RPMI7951 (cell line): ENCODE results near the gene PPM1N. TPM values are rescaled to one million over a fixed set of nuclear protein-coding genes. Genes with fewer than 3 reads are reported as not detected.

ENCODE experiments used
- DNase-seq: peaks from one replicate; pipeline ENCODE4 v3.0.0-alpha.2; 2012; ENCODE audit warnings: low read depth
- total RNA-seq: library from RNA; depleted of rRNA; stranded (reverse); fragments of >200 nt; shearing (Covaris generic); gene quantifications from 2 replicates; pipeline ENCODE4 v1.2.3, GENCODE V29; 2014; rRNA removed

PPM1N gene, protein sequence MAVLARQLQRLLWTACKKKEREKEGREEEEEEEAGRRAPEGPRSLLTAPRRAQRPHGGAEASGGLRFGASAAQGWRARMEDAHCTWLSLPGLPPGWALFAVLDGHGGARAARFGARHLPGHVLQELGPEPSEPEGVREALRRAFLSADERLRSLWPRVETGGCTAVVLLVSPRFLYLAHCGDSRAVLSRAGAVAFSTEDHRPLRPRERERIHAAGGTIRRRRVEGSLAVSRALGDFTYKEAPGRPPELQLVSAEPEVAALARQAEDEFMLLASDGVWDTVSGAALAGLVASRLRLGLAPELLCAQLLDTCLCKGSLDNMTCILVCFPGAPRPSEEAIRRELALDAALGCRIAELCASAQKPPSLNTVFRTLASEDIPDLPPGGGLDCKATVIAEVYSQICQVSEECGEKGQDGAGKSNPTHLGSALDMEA
- 1.8 and 2.3 TPM in 2 replicates for total RNA-seq

DNA sequence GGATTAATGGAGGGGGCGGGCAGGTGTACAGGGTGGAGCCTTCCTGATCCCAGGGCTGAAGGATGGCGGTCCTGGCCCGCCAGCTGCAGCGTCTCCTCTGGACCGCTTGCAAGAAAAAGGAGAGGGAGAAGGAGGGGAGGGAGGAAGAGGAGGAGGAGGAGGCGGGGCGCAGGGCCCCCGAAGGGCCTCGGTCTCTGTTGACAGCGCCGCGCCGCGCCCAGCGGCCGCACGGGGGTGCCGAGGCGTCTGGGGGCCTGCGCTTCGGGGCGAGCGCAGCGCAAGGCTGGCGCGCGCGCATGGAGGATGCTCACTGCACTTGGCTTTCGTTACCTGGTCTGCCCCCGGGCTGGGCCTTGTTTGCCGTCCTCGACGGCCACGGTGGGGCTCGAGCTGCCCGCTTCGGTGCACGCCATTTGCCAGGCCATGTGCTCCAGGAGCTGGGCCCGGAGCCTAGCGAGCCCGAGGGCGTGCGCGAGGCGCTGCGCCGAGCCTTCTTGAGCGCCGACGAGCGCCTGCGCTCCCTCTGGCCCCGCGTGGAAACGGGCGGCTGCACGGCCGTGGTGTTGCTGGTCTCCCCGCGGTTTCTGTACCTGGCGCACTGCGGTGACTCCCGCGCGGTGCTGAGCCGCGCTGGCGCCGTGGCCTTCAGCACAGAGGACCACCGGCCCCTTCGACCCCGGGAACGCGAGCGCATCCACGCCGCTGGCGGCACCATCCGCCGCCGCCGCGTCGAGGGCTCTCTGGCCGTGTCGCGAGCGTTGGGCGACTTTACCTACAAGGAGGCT lies at the start of gene PPM1N:
Gene PPM1N, plus strand, starts transcription at position 33 of the 785 bp plus-strand sequence. Its CDS starts 30 bp downstream, at position 63.
- DNase-seq = peak; percentile 29

DNA sequence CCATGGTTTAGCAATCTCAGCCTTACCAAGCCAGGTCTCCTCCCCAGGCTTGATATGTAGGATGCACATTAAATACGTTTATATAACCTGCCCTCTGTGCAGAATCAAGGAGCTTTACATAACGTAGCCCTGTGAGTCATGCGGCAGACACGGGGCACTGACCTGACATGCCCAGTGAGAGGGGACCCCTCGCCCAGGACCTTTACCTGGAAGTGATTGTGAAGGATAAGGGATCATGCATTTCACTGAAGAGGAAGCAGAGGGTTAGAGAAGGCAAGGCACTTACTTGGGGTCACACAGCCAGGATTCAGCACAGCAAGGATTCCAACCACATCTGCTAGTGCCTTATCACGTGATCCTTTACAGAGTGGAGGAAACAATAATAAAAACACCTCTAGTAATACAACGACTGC lies 49.4 kb upstream of the PPM1N start:
- DNase-seq = no peak

DNA sequence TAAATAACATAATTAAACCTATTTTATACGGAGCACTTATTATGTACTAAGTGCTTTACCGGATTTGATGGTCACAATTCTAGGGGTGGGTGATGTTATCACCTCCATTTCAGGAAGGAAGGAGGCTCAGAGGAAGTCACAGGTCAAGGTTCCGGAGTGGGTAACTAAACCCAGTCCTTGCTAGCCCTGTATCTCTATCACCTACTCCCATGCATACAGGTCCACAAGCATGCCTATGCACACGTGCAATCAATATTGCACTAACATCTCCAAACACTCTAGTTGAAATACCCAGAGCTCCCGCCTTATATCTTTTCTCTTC lies 48.3 kb upstream of the PPM1N start:
- DNase-seq = no peak

DNA sequence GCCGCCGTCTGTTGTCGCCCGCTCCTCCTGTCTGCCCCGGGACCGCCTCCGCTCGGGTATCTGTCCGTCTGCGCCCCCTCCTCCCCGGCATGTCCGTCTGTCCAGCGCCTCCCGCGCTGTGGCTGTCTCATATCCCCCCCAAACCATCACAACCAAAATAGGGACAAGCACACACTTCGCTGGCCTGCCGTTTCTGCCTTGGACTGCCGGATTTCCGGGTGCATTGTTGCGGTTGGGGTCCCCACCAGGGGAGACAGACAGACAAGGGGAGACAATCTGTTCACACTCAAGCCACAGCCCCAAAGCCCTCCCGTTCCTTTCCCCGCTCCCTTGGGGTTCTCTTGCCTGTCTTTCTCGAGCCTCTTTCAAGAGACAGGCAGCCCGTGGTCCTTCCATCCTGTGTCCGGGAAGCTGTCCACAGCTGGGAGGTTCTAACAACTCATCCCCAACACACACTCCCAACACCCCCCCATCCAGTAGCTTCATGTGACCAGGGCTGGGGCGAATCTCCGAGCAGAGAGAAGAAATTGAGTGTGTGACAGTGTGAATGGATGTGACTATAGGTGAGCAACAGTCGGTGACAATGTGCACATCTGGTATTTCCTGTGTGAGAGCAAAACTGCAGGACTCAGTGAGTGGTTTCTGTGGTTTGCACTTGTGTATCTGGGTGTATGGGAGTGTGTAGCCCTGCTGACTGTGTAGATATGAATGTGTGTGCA lies 47.0 kb upstream of the PPM1N start:
- DNase-seq = peak; percentile 71

DNA sequence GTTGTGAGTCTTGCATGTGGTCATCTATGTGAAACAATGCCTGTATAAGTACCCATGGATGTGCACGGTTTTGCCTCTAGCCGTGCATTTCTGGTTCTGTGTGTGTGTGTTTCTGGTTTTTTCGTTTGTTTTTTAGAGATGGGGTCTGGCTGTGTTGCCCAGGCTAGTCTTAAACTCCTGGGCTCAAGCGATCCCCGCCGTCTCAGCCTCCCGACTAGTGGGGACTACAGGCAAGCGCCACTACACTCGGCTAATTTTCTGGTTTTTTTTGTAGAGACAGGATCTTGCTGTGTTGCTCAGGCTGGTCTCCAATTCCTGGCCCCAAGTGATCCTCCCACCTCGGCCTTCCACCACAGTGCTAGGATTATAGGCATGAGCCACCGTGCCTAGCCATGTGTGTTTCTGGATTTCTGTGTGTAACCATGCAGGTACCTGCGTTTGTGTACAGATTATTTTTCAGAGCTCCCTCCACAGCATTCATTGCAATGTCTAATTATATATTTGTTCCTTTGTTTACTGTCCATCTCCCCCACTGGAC lies 46.3 kb upstream of the PPM1N start:
- DNase-seq = no peak

DNA sequence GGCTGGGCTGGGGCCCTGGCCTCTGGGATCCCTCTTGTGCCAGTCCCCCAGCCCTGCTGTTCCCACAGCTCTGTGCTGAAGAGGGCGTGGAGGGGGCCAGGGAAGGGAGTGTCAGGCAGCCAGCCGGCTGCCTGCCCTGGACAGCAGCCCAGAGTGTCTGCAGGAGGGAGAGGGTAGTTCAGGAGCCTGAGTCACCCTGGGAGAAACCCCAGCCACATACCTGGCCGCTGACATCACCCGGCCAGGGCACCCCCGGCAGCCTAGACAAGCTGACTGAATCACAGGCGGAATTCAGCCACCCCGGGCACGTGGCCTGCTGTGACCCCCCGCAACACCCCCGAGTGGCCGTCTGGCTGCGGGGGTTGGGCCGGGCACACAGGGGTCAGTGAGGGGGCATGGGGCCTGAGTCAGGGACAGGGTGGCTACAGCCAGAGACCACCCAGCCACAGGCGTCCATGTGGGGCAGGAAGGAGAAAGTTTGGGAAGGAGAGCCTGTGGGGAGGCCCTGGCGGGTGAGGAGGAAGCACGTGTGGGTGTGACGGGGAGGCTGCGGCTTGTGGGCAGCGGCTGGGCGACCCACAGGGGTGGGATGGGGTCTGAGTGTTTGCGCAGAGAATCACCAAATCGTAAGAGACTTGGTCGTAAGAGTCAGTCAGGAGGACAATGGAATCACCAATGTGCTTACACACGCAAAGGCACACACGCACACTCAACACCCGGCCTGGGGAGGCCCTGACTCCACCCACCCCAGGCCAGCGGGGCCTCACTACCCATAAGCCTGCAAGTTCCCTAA lies 42.3 kb upstream of the PPM1N start:
- peak; percentile 99 for DNase-seq

DNA sequence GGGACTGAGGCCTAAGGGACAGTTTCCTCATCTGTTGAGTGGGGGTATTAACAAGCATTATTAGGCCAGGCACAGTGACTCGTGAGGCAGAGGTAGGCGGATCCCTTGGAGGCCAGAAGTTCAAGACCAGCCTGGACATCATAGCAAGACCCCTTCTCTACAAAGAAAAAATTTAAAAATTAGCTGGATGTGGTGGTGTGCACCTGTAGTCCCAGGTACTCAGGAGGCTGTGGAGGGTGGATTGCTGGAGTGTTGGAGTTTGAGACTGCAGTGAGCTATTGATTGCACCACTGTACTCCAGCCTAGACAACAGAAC lies 41.8 kb upstream of the PPM1N start:
- no peak for DNase-seq

DNA sequence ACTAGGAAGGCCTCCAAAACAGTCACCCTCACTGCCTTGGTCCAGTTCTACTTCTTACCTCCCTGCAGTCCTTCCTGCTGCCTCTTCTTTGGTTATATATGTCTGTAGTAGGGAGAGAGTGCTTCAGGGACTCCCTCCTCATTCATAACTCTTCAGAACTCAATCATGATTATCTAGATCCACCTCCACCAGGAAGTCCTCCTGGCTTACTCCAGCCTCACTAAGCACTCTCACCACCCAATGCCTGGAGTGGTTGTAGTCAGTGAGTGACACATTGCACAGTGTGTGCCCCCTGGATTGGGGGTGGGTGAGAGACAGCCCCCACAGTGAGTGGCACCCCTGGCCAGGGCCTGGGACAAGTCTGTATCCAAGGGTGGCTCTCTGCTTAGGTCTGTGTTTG lies 40.5 kb upstream of the PPM1N start:
- no peak for DNase-seq

DNA sequence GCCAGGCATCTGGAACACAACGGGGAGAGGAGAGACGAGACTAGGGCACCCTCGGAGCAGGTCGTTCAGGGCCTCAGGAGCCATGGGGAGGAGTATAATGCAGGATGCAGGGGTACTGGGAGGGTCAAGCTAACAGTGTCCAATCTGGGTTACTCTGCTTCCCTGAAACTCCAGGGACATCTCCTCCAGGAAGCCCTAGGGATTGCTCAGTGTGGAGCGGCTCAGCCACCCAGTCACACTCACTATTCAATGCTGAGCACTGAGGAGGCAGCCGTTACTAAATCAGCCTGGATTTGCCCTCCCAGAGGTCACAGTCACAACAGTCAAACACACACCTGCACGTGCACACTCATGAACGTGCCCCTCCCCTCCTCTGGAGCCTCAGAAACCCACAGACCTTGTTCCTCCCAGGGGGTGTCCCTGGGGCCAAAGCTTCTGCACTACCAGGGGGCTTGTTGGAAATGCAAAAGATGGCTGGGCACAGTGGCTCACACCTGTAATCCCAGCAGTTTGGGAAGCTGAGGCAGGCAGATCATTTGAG lies 37.4 kb upstream of the PPM1N start:
- DNase-seq = no peak

DNA sequence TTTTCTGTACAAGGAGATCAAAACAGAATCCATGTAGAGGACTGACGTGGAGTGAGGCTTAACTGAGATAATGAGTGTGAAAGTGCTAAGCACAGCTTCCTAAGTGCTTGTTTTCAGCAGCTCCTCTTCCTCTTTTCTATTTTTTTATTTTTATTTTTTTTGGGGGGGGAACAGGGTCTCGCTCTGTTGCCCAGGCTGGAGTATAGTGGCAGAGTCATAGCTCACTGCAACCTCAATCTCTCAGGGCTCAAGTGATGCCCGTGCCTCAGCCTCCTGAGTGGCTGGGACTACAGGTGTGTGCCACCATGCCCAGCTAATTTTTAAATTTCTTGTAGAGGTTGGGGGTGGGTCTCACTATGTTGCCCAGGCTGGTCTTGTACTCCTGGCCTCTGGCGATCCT lies 36.1 kb upstream of the PPM1N start:
- no peak for DNase-seq

DNA sequence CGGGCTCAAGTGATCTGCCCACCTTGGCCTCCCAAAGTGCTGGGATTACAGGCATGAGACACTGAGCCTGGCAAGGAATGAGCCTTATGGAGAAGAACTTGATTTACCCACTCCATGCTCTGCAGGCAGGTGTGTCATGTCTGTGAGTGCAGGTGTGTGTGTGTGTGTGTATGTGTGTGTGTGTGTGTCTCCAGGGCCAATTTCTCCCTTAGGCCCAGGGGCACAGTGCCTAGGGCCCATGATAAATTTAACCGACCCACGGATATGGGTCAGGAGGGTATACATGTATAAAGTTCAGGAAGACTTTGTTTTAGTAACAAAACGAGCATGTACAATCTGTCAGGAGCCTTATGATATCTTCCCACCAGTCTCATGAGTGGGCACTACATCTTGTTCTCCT lies 35.0 kb upstream of the PPM1N start:
- DNase-seq = no peak

DNA sequence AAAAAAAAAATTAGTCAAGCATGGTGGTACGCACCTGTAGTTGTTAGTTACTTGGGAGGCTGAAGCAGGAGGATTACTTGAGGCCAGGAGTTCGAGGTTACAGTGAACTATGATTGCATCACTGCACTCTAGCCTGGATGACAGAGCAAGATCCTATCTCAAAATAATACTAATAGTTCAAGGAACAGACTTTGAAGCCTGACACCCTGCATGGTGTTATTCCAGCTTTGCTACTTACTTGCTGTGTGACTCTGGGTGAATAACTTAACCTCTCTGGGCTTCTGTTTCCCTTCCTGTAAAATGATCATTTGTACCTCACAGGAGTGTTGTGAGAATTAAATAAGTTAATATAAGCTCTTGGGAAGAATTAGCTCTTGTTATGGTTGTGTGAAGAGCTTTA lies 34.0 kb upstream of the PPM1N start:
- DNase-seq = no peak

DNA sequence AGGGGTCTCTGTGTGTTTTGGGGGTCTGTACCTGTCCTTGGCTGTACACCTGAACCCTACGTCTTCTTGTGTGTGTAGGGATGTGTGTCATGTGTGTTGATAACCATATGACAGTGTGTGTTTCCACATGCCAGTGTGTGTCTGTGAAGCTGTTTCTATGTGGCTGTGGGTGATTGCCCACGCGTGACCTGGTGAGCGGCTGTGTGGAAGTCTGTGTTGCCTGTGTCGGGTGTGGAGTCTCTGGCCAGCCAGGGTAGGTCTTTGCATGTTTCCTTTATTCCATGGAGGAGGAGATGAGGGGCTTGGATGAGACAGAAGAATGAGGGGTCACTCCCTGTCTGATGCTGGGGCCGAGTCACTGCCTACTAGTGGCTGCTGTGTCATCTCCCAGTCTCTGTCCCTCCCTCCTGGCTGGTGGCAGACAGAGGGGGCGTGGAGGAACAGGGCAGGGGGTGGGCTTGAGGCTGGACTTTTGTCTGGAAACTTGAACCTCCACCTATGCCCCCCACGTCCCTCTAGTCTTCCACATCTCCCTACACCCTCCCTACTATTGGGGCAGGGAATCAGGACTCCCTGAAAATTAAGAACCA lies 33.3 kb upstream of the PPM1N start:
- DNase-seq = no peak

DNA sequence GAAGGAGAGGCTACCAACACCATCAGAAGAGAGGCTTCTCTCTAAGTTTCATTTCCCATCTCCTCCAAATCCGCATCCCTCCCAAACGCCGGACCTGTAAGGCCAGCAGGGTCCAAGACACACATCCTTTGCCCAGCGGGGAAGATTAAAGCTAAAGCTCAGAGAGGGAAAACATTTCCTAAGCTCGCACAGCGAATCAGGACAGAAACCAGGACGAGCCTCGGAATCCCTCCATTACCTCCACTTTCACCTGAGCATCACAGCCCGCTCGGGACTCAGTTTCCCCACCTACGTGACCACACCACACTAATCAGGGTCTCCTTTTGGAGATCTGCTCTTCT lies 31.2 kb upstream of the PPM1N start:
- DNase-seq = no peak

DNA sequence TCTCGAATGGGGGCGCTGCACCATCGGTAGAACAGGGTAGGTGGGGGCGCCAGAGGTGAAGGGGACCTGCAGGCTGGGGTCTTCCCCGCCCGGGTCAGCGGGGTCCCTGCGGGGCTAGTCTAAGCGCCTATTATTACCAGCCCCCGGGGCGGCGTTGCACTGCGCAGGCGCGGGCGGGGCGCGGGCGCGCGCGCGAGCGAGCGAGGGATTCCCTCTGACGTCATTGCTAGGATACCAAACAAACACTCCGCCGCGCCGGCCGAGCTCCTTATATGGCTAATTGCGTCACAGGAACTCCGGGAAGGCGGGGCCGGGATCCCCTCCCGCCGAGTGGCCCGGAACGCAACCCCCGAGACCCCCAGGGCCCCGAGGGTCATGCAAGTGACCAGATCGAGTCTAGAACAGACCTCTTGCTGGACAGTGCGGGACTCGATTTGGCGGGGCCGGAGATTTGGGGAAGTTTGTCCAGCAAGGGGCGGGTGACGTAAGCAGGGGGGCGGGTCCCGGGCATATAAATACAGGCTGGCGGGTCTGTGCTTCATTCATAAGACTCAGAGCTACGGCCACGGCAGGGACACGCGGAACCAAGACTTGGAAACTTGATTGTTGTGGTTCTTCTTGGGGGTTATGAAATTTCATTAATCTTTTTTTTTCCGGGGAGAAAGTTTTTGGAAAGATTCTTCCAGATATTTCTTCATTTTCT lies 30.6 kb upstream of the PPM1N start, which contains the start of gene FOSB:
Gene FOSB, plus strand, starts transcription at position 541 of the 703 bp plus-strand sequence. CDS start 591 bp downstream, outside the sequence.
- peak; percentile 95 for DNase-seq

DNA sequence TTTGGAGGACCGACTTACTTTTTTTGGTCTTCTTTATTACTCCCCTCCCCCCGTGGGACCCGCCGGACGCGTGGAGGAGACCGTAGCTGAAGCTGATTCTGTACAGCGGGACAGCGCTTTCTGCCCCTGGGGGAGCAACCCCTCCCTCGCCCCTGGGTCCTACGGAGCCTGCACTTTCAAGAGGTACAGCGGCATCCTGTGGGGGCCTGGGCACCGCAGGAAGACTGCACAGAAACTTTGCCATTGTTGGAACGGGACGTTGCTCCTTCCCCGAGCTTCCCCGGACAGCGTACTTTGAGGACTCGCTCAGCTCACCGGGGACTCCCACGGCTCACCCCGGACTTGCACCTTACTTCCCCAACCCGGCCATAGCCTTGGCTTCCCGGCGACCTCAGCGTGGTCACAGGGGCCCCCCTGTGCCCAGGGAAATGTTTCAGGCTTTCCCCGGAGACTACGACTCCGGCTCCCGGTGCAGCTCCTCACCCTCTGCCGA lies 30.0 kb upstream of the PPM1N start:
- no peak for DNase-seq

DNA sequence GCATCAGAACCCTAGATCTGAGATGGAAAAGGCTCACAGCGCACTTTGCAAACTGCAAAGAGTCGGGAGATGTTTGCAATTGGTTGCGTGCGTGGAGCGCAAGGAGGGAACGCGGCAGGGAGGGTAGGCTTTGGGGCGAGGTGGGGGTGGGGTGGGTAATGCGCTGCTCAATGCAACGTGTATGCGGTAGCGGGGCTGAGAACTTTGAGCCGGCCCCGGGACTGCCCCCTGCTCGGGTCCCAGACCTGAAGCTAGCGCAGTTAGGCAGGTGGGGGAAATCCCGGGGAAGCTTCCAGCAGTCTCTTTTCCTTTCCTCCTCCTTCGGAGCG lies 29.5 kb upstream of the PPM1N start:
- DNase-seq = no peak

DNA sequence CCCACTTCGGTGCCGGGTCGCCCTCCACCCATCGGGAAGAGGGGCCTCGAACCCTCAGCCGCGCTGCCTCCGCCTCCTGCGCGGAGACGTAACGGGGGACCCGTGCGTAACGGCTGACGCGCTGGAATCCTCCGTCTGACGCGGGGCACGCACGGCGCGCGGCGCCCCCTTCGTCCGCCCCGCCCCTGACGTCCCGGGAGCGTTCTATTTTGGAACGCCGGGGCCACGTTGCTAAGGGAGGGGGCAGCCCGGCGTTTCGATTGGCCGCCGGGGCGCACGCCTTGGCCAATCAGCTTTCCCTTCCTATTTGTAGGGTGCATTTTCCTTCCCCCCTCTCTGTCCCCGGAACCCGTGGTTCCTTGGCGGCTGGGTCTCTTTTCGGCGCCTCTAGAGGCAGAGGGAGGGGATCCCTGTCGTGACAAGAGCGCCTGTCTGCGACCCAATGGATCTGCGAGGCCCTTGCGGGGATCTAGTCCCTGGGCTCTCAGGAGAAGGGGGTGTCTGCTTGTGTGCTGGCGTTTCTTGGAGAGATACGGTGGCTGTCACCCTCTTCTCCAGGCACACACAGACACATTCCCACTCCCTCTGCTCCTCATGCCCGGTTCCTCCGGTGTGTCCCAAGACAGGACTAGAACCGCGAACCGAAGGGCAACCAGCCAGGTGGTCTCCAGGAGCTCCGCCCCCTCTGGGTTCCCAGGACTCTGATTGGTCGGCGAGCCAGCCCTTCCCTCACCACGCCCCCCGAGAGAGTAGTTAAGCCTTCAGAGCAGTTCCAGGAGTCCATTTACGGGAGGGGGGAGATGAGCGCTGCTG lies 28.9 kb upstream of the PPM1N start:
- peak; percentile 94 for DNase-seq
